Vagina (tissue), 2 donors: Measurements from ENCODE around the gene COL27A1. TPM values are rescaled to one million over a fixed set of nuclear protein-coding genes. Genes with fewer than 3 reads are reported as not detected.
A peak's percentile ranks its signal among the peaks of the same experiment; 100 is the strongest.

Experiments
- DNase-seq, 2 donors: peaks; one replicate each; pipeline ENCODE4 v3.0.0-alpha.2; 2017; ENCODE audit errors: extremely low spot score in 2 of 2
- H3K27ac ChIP-seq: fragments of 200-600 bp; sonication (generic); one replicate; pipeline ENCODE4 v1.5.1; 2019
- H3K27me3 ChIP-seq: fragments of 200-600 bp; sonication (generic); one replicate; pipeline ENCODE4 v1.5.1; 2019
- H3K36me3 ChIP-seq, 2 donors: fragments of 200-600 bp; sonication (generic); one replicate each; pipeline ENCODE4 v1.5.1; 2017 to 2019
- H3K4me1 ChIP-seq: fragments of 200-600 bp; sonication (generic); one replicate; pipeline ENCODE4 v1.5.1; 2019
- H3K4me3 ChIP-seq, 2 donors: fragments of 200-600 bp; sonication (generic); 1 replicate in 1 of 2; 2 replicates in 1 of 2; pipeline ENCODE4 v1.5.1; 2016 to 2019
- H3K9me3 ChIP-seq: fragments of 200-600 bp; sonication (generic); one replicate; pipeline ENCODE4 v1.5.1; 2019
- POLR2A ChIP-seq, 2 donors: fragments of 450-650 bp; IDR thresholded peaks; one replicate each; pipeline ENCODE4 v1.6.1; 2017; ENCODE audit warnings: antibody characterized with exemption in 2 of 2, mild to moderate bottlenecking in 2 of 2, moderate library complexity in 2 of 2
- POLR2AphosphoS5 ChIP-seq, 2 donors: sonication (generic); formaldehyde crosslinking; IDR thresholded peaks; one replicate each; pipeline ENCODE4 v1.9.0; 2017; ENCODE audit warnings: antibody characterized with exemption in 2 of 2, mild to moderate bottlenecking in 2 of 2, low read depth in 1 of 2; ENCODE audit not compliant: insufficient read depth in 1 of 2
- intact Hi-C: fragments of 100-400 bp; cut with DNase I; formaldehyde crosslinking; loops from one replicate; pipeline ENCODE4 v1.15.1; 2023
- total RNA-seq: library from RNA; depleted of rRNA; stranded (reverse); fragments of >200 nt; gene quantifications from one replicate; pipeline ENCODE4 v1.2.3, GENCODE V29; 2016
- TF ChIP-seq, protein P1 (sequence below), 3 experiments: fragments of 450-650 bp in 2 of 3; fragments of 200-600 bp in 1 of 3; sonication (generic) in 1 of 3; IDR thresholded peaks; one replicate each; pipeline ENCODE4 v1.5.1; 2017 to 2019; ENCODE audit warnings: antibody characterized with exemption in 3 of 3, mild to moderate bottlenecking in 2 of 3, moderate library complexity in 2 of 3

The COL27A1 gene
- total RNA-seq, 1 donor from 2014 or later: 17.2 TPM

DNA sequence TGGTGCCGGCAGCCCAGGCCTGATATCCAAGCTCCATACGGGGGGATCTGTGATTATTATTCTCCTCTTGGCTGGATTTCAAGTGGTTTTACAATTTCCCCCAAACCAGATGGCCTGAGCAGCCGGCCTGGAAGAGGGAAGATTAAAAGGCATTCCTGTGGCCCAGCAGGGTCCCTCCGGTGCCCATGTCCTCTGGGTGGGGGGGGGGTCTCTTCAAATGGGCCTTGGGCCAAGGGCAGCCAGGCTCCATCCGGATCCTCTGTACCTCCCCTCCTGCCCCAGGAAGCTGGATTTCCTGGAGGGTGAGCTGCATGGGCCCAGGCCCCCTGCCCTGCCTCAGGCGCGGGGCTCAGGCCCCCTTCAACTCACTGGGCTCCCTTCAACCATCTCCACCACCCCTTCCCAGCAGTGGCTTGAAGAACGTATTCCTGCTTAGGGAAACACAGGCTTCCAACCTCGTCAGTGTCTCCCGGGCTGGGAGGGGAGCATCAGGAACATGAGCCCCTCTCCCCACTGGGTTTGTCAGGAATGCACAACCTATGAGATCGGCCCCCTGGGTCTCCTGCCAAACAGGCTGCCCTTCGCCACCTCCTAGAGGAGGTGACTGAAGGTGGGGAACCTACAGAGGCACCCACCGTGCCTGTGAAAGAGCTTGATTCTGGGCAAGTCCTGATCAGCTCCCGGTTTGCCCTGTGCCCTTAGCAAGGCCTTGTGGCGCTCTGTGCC is 104.6 kb downstream of the COL27A1 start:
- H3K27me3 ChIP-seq: no peaks in the 10 kb centered on the region
- DNase-seq: no peak
- H3K27ac ChIP-seq: peak overlapping the region; percentile 38
- peaks cover 11% of the 10 kb centered on the region for H3K4me1 ChIP-seq
- H3K4me3 ChIP-seq: no peak overlapping the region
- TF ChIP-seq, protein P1, sequence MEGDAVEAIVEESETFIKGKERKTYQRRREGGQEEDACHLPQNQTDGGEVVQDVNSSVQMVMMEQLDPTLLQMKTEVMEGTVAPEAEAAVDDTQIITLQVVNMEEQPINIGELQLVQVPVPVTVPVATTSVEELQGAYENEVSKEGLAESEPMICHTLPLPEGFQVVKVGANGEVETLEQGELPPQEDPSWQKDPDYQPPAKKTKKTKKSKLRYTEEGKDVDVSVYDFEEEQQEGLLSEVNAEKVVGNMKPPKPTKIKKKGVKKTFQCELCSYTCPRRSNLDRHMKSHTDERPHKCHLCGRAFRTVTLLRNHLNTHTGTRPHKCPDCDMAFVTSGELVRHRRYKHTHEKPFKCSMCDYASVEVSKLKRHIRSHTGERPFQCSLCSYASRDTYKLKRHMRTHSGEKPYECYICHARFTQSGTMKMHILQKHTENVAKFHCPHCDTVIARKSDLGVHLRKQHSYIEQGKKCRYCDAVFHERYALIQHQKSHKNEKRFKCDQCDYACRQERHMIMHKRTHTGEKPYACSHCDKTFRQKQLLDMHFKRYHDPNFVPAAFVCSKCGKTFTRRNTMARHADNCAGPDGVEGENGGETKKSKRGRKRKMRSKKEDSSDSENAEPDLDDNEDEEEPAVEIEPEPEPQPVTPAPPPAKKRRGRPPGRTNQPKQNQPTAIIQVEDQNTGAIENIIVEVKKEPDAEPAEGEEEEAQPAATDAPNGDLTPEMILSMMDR (IDR thresholded peaks at IDR 0.05): no peak
- H3K9me3 ChIP-seq: no peaks in the 10 kb centered on the region
- intact Hi-C loops: no loop called here
- H3K36me3 ChIP-seq: no peaks in the 10 kb centered on the region

DNA sequence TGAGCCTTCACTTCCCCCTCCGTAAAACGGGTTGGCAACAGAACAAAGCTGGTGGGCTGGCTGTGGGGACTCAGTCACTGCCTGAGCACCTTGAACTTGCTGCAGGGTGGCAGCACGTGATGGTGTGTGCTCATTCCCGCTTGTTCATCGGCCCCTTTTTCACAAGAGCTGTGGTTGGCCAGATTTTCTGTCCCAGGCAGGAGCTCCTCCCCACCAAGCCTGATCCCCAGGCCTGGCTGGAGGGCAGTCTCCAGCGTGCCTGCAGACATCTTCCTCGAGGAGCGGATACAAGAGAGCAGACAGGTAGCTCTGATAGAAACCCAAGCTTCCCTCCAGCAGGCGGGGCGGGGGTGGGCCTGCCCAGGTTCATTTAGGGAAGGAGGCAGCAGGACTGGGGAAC is 105.7 kb downstream of the COL27A1 start:
- intact Hi-C loops: no loop called here
- Histone ChIP-seq H3K4me1 (peaks cover 11% of the 10 kb centered on the region), H3K36me3 (no peaks in the 10 kb centered on the region), H3K27ac (no peak overlapping the region), H3K9me3 (no peaks in the 10 kb centered on the region), H3K4me3 (no peak overlapping the region), H3K27me3 (no peaks in the 10 kb centered on the region)
- DNase-seq: no peak
- no peak for TF ChIP-seq POLR2AphosphoS5 (IDR thresholded peaks at IDR 0.05; ENCODE audit: insufficient read depth in 1 of 2, low read depth in 1 of 2)
- TF ChIP-seq, protein P1 (IDR thresholded peaks at IDR 0.05): no peak
- TF ChIP-seq POLR2A (IDR thresholded peaks at IDR 0.05): no peak

DNA sequence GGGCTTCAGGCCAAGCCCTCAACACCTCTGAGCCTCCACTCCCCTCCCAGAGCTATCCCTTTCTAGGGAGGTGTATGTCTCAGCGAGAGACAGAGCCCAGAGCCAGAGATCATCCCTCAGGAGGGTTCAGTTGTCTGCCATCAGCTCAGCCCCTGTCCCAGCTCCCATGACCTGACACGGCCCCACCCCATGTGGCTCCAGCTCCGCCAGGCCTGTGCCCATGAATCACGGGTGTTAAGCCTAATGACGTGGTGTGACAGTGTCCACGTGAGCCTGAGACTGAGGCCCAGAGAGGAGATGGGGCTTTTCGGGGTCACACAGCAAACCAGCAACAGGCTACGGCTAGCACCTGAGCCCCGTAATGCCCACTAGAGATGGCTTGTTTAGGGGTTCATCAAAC is 106.7 kb downstream of the COL27A1 start:
- Histone ChIP-seq H3K9me3 (no peaks in the 10 kb centered on the region), H3K4me1 (peaks cover 2% of the 10 kb centered on the region), H3K36me3 (no peaks in the 10 kb centered on the region), H3K4me3 (no peak overlapping the region), H3K27me3 (no peaks in the 10 kb centered on the region), H3K27ac (no peak overlapping the region)
- intact Hi-C loops: no loop called here
- TF ChIP-seq POLR2AphosphoS5 (IDR thresholded peaks at IDR 0.05; ENCODE audit: insufficient read depth in 1 of 2, low read depth in 1 of 2) (no peak), POLR2A (IDR thresholded peaks at IDR 0.05) (no peak)
- TF ChIP-seq, protein P1 (IDR thresholded peaks at IDR 0.05): no peak
- no peak for DNase-seq

DNA sequence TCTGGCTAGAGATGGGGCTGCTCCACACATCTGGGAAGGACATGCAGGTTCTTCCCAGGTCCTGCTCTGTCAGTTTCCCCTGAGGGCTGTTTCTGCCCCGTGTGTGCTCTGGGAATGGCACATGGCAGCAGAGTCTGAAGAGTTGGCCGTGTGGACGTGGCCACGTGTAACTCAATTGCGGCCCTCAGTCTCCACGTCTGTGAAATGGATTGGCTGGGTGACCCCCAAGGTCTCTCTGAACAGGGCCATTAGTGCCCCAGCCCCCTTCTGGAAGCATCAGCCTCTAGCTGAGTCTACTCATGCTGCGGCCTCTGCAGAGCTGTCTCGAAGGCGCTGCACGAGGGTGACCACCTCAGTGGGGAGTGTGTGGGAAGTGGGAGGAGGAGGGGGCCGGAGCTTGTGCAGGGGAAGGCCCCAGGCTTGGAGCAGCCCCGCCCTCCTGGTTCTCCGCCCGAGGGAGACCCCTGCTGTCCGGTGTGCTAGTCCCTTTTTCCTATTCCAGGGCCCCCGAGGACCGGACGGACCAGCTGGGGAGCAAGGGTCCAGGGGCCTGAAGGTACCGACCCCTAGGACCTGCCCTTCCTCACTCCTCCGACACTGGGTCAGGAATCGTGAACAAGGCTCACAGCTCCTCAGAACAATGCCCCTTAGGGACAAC is 108.6 kb downstream of the COL27A1 start:
- no peaks in the 10 kb centered on the region for H3K27me3 ChIP-seq
- no peaks in the 10 kb centered on the region for H3K4me1 ChIP-seq
- no peaks in the 10 kb centered on the region for H3K36me3 ChIP-seq
- H3K9me3 ChIP-seq: no peaks in the 10 kb centered on the region
- H3K4me3 ChIP-seq: no peak overlapping the region
- TF ChIP-seq, protein P1 (IDR thresholded peaks at IDR 0.05): no peak
- TF ChIP-seq POLR2AphosphoS5 (IDR thresholded peaks at IDR 0.05; ENCODE audit: insufficient read depth in 1 of 2, low read depth in 1 of 2) (no peak), POLR2A (IDR thresholded peaks at IDR 0.05) (no peak)
- no peak for DNase-seq
- intact Hi-C loops: no loop called here
- peak overlapping the region; percentile 15 for H3K27ac ChIP-seq
